MM.1S (cell line): ENCODE measurements around the gene IREB2.

Experiments
- DNase-seq: peaks from one replicate; pipeline ENCODE4 v3.0.0-alpha.2; 2015
- H2AFZ ChIP-seq: fragments of 300-600 bp; sonication (generic); 2 replicates; pipeline ENCODE4 v1.6.0; 2016; ENCODE audit warnings: antibody characterized with exemption, low read length
- H3F3A ChIP-seq: fragments of 300-600 bp; sonication (generic); 2 replicates; pipeline ENCODE4 v1.6.1; 2016; ENCODE audit warnings: mild to moderate bottlenecking, antibody characterized with exemption, low read length, moderate library complexity, mixed read lengths; ENCODE audit not compliant: insufficient read depth
- H3K27ac ChIP-seq: fragments of 300-600 bp; sonication (generic); 2 replicates; pipeline ENCODE4 v1.5.1; 2016; ENCODE audit warnings: mild to moderate bottlenecking, low read length
- H3K27me3 ChIP-seq: fragments of 300-600 bp; sonication (generic); replicated peaks from 2 replicates; pipeline ENCODE4 v1.6.0; 2016; ENCODE audit warnings: low read length; ENCODE audit not compliant: insufficient read depth
- H3K36me3 ChIP-seq: fragments of 300-600 bp; sonication (generic); replicated peaks from 2 replicates; pipeline ENCODE4 v1.6.1; 2016; ENCODE audit warnings: mild to moderate bottlenecking, low read length, mixed read lengths; ENCODE audit not compliant: insufficient read depth
- H3K4me1 ChIP-seq: fragments of 300-600 bp; sonication (generic); 2 replicates; pipeline ENCODE4 v1.6.1; 2016; ENCODE audit warnings: low read length, mixed read lengths
- H3K4me2 ChIP-seq: fragments of 300-600 bp; sonication (generic); 2 replicates; pipeline ENCODE4 v1.6.0; 2016; ENCODE audit warnings: low read depth, low read length
- H3K4me3 ChIP-seq: fragments of 300-600 bp; sonication (generic); 2 replicates; pipeline ENCODE4 v1.5.1; 2016; ENCODE audit warnings: low read length, mixed read lengths
- H3K79me2 ChIP-seq: fragments of 300-600 bp; sonication (generic); 2 replicates; pipeline ENCODE4 v1.6.1; 2016; ENCODE audit warnings: mixed run types, low read length, mixed read lengths
- H3K9ac ChIP-seq: fragments of 300-600 bp; sonication (generic); 2 replicates; pipeline ENCODE4 v1.6.1; 2016; ENCODE audit warnings: low read length, mixed read lengths
- H3K9me2 ChIP-seq: fragments of 300-600 bp; sonication (generic); replicated peaks from 2 replicates; pipeline ENCODE4 v1.6.1; 2016; ENCODE audit warnings: mild to moderate bottlenecking, low read length, mixed read lengths; ENCODE audit not compliant: insufficient read depth
- H3K9me3 ChIP-seq: fragments of 300-600 bp; sonication (generic); replicated peaks from 2 replicates; pipeline ENCODE4 v1.6.1; 2016; ENCODE audit warnings: mild to moderate bottlenecking, low read length, mixed read lengths; ENCODE audit not compliant: insufficient read depth
- H4K20me1 ChIP-seq: fragments of 300-600 bp; sonication (generic); 2 replicates; pipeline ENCODE4 v1.6.1; 2016; ENCODE audit warnings: mild to moderate bottlenecking, low read length, moderate library complexity, mixed read lengths; ENCODE audit not compliant: insufficient read depth
- CTCF ChIP-seq: fragments of 300-600 bp; sonication (generic); IDR thresholded peaks from 2 replicates; pipeline ENCODE4 v1.5.1; 2016; ENCODE audit warnings: antibody characterized with exemption, low read length, mixed read lengths
- EZH2 ChIP-seq: fragments of 300-600 bp; sonication (generic); optimal IDR thresholded peaks from 2 replicates; pipeline ENCODE3; 2017; ENCODE audit warnings: low read depth, mild to moderate bottlenecking, antibody characterized with exemption, low read length, mixed read lengths
- EZH2phosphoT487 ChIP-seq: fragments of 300-600 bp; sonication (generic); IDR thresholded peaks from 2 replicates; pipeline ENCODE4 v1.6.1; 2018; ENCODE audit warnings: antibody characterized with exemption, low read length

IREB2 gene

GRCh38 chr15:78461171-78461888 lies 23.3 kb downstream of the IREB2 start:
- H4K20me1 ChIP-seq, result peaks cover 2% of the 10 kb centered on the region; the same call in 1 of the 2 replicates
- no peaks in the 10 kb centered on the region for H3F3A ChIP-seq
- no peak for TF ChIP-seq EZH2
- H3K27ac ChIP-seq, result no peak overlapping the region
- H2AFZ ChIP-seq, result no peak overlapping the region
- H3K4me2 ChIP-seq, result no peak overlapping the region
- no peaks in the 10 kb centered on the region for H3K9me2 ChIP-seq
- H3K79me2 ChIP-seq, result peaks cover 92% of the 10 kb centered on the region
- no peak overlapping the region for H3K9ac ChIP-seq
- H3K9me3 ChIP-seq, result no peaks in the 10 kb centered on the region
- peaks cover 11% of the 10 kb centered on the region; the same call in 1 of the 2 replicates for H3K36me3 ChIP-seq
- no peaks in the 10 kb centered on the region for H3K27me3 ChIP-seq
- no peak overlapping the region for H3K4me3 ChIP-seq
- H3K4me1 ChIP-seq, result no peaks in the 10 kb centered on the region
- DNase-seq, result no peak

GRCh38 chr15:78469031-78469430 lies 31.0 kb downstream of the IREB2 start:
- no peak for DNase-seq
- Histone ChIP-seq H3K36me3 (peaks cover 24% of the 10 kb centered on the region; the same call in 1 of the 2 replicates), H3K9me3 (no peaks in the 10 kb centered on the region), H3K9me2 (no peaks in the 10 kb centered on the region), H3K4me3 (no peak overlapping the region), H3F3A (no peaks in the 10 kb centered on the region), H3K79me2 (peaks cover 26% of the 10 kb centered on the region), H2AFZ (no peak overlapping the region), H3K27me3 (no peaks in the 10 kb centered on the region), H3K9ac (no peak overlapping the region), H3K27ac (no peak overlapping the region), H3K4me2 (no peak overlapping the region), H4K20me1 (peaks cover 5% of the 10 kb centered on the region; the same call in 1 of the 2 replicates), H3K4me1 (no peaks in the 10 kb centered on the region)
- no peak for TF ChIP-seq CTCF
- no peak for TF ChIP-seq EZH2phosphoT487
- TF ChIP-seq EZH2, result no peak

GRCh38 chr15:78477295-78477694 lies 39.3 kb downstream of the IREB2 start:
- H3K36me3 ChIP-seq, result peaks cover 2% of the 10 kb centered on the region; the same call in 1 of the 2 replicates
- TF ChIP-seq EZH2phosphoT487, result no peak
- TF ChIP-seq CTCF, result no peak
- no peak for TF ChIP-seq EZH2
- no peak overlapping the region for H3K4me3 ChIP-seq
- H3K4me1 ChIP-seq, result no peaks in the 10 kb centered on the region
- H3K27ac ChIP-seq, result no peak overlapping the region
- no peaks in the 10 kb centered on the region for H4K20me1 ChIP-seq
- no peak overlapping the region for H3K9ac ChIP-seq
- no peak for DNase-seq
- H2AFZ ChIP-seq, result no peak overlapping the region
- H3K9me3 ChIP-seq, result no peaks in the 10 kb centered on the region
- no peaks in the 10 kb centered on the region for H3F3A ChIP-seq
- H3K27me3 ChIP-seq, result no peaks in the 10 kb centered on the region
- H3K9me2 ChIP-seq, result no peaks in the 10 kb centered on the region
- no peak overlapping the region for H3K4me2 ChIP-seq
- H3K79me2 ChIP-seq, result no peaks in the 10 kb centered on the region

GRCh38 chr15:78479650-78480049 lies 41.6 kb downstream of the IREB2 start:
- Histone ChIP-seq H3K36me3 (peaks cover 7% of the 10 kb centered on the region; the same call in 1 of the 2 replicates), H3K9me2 (no peaks in the 10 kb centered on the region)
- TF ChIP-seq EZH2phosphoT487, result no peak
- TF ChIP-seq EZH2, result no peak
- TF ChIP-seq CTCF, result no peak

More at GRCh38 chr15:78479650-78480049, 41.6 kb downstream of the IREB2 start:
- no peak overlapping the region for H3K4me3 ChIP-seq
- no peak for DNase-seq
- no peaks in the 10 kb centered on the region for H4K20me1 ChIP-seq
- H3K9me3 ChIP-seq, result no peaks in the 10 kb centered on the region
- H3K4me1 ChIP-seq, result no peaks in the 10 kb centered on the region
- no peak overlapping the region for H3K9ac ChIP-seq
- no peak overlapping the region for H3K4me2 ChIP-seq
- H2AFZ ChIP-seq, result no peak overlapping the region
- no peaks in the 10 kb centered on the region for H3K27me3 ChIP-seq
- H3K79me2 ChIP-seq, result no peaks in the 10 kb centered on the region
- no peaks in the 10 kb centered on the region for H3F3A ChIP-seq
- H3K27ac ChIP-seq, result no peak overlapping the region
